Tibial nerve (tissue), 4 donors: Measurements from ENCODE around the gene OR56B1.
"Not testable (repeated sequence)": the region's sequence is repeated elsewhere in the genome, so short reads cannot be mapped to it uniquely, and the experiment has no call there.

Source experiments
- EP300 ChIP-seq, 2 donors: sonication (generic); formaldehyde crosslinking; IDR thresholded peaks; one replicate each; pipeline ENCODE4 v1.6.1; 2017; ENCODE audit warnings: antibody characterized with exemption in 2 of 2, mild to moderate bottlenecking in 1 of 2
- TF ChIP-seq, protein P1 (sequence below), 5 experiments: fragments of 200-600 bp in 3 of 5; fragments of 450-650 bp in 2 of 5; sonication (generic) in 3 of 5; IDR thresholded peaks; one replicate each; pipeline ENCODE4 v1.5.1; 2016 to 2019; ENCODE audit warnings: antibody characterized with exemption in 5 of 5, mild to moderate bottlenecking in 3 of 5, moderate library complexity in 2 of 5

DNA sequence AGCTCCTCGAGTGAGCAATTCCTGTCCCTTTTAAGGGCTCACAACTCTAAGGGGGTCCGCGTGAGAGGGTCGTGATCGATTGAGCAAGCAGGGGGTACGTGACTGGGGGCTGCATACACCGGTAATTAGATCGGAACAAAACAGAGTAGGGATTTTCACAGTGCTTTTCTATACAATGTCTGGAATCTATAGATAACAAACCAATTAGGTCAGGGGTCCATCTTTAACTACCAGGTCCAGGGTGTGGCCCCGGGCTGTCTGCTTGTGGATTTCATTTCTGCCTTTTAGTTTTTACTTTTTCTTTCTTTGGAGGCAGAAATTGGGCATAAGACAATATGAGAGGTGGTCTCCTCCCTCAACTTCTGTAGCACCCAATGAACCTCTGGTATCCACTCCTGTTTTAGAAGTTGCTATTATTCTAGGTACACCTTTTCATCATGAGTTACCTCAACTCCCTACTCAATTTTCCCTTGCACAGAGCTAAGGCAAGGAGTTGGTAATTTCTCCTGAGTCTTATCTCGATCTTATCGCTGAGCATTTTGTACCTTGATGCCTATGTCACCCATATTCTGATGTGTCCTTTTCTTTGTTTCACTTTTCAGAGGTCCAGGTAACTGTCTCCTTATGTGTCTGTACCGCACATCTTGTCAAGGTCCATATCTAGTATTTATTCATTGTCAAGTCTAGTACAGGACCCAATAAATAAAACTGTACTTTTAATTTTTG, 44.8 kb upstream of the OR56B1 start:
- TF ChIP-seq, protein P1, sequence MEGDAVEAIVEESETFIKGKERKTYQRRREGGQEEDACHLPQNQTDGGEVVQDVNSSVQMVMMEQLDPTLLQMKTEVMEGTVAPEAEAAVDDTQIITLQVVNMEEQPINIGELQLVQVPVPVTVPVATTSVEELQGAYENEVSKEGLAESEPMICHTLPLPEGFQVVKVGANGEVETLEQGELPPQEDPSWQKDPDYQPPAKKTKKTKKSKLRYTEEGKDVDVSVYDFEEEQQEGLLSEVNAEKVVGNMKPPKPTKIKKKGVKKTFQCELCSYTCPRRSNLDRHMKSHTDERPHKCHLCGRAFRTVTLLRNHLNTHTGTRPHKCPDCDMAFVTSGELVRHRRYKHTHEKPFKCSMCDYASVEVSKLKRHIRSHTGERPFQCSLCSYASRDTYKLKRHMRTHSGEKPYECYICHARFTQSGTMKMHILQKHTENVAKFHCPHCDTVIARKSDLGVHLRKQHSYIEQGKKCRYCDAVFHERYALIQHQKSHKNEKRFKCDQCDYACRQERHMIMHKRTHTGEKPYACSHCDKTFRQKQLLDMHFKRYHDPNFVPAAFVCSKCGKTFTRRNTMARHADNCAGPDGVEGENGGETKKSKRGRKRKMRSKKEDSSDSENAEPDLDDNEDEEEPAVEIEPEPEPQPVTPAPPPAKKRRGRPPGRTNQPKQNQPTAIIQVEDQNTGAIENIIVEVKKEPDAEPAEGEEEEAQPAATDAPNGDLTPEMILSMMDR (IDR thresholded peaks at IDR 0.05): not testable (repeated sequence)
- TF ChIP-seq EP300 (IDR thresholded peaks at IDR 0.05): not testable (repeated sequence)
